Measurements from ENCODE around the gene GPSM1. TPM values are rescaled to one million over a fixed set of nuclear protein-coding genes. Genes with fewer than 3 reads are reported as not detected.
A peak's percentile ranks its signal among the peaks of the same experiment; 100 is the strongest.
"Not testable (repeated sequence)": the region's sequence is repeated elsewhere in the genome, so short reads cannot be mapped to it uniquely, and the experiment has no call there.

GPSM1 gene
- total RNA-seq, 1 experiment from 2014 or later, result 6.6 TPM

DNA sequence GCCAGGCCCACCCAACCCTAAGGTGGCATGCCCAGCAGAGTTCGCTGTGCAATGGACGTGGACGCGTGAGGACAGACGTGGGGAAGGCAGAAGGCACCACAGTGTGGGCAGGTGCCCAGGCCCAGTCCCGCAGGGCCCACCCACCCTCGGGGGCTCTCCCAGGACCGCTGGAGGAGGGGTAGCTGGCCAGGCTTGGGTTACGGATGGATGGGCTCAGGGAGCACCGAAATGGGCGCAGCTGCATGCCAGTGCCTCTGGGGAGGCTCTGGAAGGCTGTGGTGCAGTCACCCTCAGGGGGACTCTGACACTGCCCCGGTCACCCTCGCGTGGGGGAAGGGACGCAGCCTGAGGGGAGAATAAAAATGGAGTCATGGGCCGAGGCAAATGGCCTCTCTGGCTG, 9.6 kb upstream of the GPSM1 start:
- no peak for DNase-seq (ENCODE audit: low read depth)

DNA sequence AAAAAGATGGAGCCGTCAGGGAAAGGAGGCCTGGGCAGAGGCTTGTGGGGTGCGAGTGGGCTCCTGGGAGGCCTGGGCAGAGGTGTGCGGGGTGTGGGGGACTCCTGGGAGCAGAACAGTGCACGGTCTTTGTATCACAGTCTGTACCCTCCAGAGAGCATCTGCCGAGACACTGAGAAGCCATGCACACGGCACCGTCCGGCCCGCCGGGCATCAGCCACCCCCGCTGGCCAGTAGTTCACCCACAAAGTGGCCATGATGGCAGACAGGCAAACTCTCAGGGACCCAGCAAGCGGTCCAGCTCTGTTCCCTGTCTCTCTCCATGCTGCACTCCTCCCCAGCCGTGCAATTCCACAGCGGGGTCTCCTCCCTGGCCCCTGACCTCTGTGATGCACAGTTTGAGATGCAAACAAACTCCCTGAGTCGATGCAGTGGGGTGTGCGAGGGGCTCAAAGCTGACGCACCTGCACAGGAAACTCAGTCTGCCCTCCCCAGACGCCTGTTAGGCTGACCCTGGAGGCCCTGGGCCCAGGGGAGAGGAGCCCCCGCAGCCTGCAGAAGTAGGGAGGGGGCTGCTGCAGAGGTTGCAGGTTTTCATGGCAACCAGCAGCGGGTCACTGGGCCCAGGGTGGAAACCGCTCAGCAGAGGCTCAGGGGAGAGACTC, 9.1 kb upstream of the GPSM1 start:
- DNase-seq (ENCODE audit: low read depth), result no peak

DNA sequence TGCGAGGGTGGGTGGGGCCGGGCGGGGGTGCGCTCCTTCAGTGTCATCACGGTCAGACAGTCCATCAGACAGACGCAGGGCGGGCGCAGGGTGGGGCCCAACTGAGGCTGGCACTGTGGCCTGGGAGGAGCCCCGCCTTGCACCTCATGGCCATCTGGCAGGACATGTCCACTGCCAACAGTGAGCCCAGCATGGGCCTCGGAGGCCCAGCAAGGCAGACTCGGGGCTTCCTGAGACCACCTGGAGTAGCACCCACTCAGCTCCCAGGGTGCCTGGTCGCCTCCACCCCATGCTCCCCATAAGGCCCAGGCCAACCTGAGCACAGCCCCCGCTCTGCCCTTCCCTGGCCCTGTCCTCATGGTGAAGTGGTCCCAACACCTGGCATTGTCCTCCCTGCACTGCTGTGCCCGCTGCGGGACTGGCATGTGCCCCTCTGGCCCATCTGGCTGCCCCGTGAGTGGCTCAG, 8.5 kb upstream of the GPSM1 start:
- no peak for DNase-seq (ENCODE audit: low read depth)

DNA sequence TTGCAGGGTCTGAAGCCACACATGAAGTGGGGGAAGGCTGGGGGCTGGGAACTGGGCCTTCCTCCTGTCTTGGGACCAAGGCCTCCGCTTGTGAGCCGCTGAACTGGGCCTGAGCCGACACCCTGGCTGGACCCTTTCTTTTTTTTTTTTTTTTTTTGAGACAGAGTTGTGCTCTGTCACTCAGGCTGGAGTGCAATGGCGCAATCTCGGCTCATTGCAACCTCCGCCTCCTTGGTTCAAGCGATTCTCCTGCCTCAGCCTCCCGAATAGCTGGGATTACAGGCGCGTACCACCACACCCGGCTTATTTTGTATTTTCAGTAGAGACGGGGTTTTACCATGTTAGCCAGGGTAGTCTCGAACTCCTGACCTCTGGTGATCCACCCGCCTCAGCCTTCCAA, 8.1 kb upstream of the GPSM1 start:
- DNase-seq (ENCODE audit: low read depth), result not testable (repeated sequence)

DNA sequence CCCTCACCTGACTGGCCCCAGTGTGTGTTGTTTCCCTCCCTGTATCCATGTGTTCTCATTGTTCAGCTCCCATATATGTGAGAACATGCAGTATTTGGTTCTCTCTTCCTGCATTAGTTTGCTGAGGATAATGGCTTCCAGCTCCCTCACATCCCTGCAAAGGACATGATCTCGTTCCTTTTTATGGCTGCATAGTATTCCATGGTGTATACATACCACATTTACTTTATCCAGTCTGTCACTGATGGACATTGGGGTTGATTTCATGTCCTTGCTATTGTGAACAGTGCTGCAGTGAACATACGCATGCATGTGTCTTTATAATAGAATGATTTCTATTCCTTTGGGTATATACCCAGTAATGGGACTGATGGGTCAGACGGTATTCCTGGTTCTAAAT, 7.4 kb upstream of the GPSM1 start:
- not testable (repeated sequence) for DNase-seq (ENCODE audit: low read depth)

DNA sequence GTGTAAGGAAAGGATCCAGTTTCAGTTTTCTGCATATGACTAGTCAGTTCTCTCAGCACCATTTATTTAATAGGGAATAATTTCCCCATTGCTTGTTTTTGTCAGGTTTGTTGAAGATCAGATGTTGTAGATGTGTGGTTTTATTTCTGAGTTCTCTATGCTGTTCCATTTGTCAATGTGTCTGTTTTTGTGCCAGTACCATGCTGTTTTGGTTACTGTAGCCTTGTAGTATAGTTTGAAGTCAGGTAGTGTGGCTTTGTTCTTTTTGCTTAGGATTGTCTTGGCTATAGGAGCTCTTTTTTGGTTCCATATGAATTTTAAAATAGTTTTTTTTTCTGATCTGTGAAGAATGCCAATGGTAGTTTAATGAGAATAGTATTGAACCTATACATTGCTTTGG, 6.4 kb upstream of the GPSM1 start:
- not testable (repeated sequence) for DNase-seq (ENCODE audit: low read depth)

DNA sequence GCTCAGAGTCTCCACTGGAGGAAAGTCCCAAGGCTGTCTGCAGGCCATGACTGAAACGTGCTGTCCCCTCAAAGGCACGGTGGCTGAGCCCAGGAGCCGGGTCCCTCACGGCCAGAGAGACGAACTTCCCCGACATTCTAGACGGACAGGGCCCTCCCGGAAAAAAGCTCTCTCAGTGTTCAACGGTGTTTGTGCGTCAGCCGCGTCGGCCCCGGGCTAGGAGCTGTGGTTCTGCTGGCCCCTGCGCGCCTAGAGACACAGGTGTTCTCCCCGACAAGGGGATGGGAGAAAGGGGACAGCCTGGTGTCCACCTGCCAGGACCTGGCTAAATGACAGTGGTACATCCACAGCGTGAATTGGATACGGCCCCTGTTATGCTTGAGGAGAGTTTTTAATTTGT, 5.8 kb upstream of the GPSM1 start:
- DNase-seq (ENCODE audit: low read depth), result no peak

DNA sequence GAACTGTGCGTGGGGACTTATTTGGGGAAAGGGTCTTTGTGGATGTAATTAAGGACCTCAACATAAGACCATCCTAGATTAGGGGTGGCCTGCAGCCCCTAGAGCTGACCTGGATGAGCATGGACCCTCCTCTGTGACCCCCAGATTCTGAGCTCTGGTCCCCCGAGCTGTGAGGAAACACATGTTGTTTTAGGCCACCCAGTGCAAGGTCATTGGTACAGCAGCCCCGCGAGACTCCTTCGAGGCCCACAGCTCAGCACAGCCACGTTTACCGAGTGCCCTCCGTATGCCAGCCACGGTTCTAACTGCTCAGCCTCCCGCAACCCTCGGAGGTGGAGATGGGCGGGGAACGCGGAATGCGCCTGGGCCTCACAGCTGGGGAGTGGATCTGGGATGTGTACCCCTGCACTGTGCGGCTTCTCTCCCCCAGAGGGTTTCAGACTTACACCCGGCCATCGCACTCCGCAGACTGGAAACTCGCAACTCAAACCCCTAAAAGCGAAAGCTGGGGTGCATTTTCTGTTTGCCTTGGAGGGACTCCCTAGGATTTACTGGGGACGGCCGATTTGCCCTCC, 4.5 kb upstream of the GPSM1 start:
- no peak for DNase-seq (ENCODE audit: low read depth)

DNA sequence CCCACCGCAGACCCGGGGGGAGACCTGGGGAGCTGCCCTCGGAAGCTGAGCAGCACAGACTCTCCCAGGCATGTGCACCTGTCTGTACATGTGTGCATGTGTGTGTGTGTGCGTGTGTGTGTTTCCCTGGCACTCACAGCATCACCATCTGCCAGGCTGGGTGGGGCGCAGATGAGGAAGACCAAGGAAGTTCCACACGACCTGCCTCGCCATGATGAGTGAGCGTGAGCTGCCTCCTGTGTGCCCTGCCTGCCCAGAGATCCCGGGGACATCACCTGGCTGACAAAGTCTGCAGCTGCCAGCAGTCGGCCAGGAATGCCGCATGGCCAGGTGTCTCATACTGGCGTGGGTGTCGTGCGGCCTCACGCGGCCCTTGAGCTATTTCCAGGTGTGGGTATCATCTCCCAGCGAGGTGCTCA, 4.0 kb upstream of the GPSM1 start:
- no peak for DNase-seq (ENCODE audit: low read depth)

DNA sequence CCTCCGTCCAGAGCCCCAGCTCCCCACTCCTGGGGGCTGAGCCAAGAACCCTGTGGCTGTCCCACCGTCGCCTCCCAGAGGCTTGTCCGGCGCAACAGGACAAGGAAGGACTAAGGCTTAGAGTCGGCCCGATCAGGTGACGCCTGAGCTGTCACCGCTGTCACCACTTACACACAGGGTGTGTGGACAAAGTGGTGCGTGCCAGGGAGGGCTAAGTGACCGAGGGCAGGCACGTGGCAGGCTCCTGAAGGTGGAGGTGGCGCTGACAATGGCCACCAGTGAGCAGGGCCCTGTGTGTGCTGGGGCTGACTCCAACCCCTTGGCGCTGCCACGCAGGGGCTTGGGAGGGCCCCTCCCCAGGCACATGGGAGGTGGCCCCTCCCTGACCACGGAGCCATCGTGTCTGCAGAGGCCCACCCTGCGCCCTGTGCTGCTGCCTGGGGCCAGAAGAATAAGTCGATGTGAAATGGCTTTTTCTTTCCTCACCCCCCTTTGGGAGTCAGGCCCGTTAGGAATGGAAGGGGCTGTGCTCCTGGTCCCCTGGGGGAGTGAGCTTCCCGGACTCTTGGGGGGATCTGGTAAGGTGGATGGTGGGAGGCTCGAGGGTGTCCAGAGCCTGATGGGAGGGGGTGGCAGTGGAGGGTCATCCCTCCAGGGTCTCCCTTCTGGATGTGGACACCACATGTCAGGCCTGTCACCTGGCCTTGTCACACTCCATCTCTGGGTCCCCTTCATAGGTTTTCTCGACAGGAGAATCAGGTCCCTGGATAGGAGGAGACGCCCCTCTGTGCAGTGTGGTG, 2.6 kb upstream of the GPSM1 start:
- DNase-seq (ENCODE audit: low read depth), result no peak

DNA sequence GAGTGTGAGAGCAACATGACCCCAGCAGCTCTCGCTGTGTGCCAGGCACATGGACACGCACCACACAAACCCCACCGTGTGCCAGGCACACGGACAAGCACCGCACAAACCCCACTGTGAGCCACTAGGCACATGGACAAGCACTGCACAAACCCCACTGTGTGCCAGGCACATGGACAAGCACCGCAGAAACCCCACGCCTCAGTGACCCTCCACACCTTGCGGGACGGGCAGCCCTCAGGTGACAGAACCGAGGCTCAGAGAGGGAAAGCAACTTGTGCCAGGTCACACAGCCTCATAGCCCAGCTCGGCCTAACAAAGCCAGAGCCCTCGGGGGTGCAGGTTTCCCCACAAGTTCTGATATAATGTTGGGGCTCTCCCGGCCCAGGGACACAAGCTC, 2.0 kb upstream of the GPSM1 start:
- DNase-seq (ENCODE audit: low read depth), result no peak

DNA sequence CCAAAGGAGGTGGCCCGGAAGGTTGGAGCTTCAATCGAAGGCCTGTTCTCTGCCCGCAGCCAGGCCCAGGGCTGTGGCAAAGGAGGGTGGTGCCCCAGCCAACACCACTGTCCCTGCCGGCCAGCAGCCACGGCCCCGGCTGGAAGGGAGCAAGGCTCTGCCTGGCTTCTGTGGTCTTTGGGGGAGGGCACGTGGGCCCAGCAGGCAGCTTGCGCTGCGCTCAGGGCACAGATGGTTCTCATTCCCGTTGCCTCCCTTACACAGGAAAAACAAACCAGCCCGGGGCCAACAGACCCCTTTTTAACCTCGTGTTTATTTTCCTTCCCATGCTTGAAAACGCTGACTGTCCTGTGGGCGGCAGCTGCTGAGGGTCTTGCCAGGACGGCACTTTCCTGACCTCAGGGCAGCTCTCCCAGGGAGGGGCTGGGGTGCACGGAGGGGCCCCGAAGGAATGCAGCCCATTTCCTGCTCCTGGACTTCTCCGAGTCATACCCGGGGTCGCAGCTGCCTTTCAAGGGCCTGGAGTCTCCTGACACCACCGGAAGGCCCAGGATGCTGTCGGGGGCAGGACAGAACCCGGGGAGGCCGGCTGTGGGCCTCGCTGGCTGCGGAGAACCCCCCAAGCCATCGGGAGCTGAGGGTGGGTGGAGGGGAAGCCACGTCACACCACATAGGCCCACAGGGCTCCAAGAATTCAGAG, 1.1 kb upstream of the GPSM1 start:
- peak; percentile 86 for DNase-seq (ENCODE audit: low read depth)

DNA sequence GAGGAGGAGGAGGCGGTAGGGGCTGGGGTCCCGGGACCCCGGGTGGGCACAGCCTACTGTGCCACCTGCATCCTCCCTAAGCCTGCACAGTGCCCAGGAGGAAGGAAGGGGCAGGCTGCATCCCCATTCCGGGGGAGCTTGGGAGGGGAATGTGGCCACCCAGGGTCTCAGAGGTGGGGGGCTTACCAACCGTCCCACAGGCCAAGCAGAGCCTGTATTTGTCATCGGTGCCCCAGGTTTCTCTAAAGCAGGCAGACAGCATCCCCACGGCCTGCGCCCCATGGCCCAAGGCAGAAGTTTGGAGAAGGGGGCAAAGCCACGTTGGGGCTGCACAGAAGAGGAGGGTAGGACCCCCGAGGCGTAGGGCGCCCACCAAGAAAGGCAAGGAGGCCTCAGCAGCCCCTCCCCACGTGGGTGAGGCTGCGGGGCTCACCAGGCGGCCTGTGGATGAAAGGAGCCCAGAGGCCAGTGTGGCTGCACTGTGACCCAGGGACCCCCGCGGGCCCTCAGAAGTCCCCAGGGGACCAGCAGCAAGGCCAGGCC, 507 bp upstream of the GPSM1 start:
- no peak for DNase-seq (ENCODE audit: low read depth)

DNA sequence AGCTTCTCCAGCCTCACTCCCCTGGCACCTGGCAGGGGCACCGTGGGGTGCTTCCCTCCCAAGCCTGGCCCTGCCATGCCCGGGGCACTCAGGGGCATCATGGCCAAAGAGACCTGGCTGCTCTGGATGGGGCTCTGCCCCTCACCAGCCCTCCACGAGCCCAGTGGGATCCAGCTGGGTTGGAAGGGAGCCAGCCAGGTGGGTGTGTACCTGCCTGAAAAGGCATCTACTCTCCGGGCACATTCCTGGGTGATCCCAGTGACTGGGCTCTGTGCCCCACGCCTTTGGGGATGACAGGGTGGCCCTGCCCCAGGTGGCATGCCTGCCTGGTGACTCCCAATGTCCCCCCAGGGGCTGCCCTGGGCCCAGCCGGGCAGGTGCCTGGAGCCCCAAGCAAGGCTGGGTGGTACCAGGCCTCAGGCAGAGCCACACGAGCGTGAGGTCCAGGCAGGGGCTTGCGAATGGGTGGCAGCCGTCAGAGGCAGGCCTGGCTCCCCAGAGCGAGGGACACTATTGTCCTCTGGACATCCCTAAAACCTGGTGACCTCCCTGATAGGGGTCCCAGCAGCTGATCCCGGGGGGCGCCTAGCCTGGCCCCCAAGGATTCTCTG, 777 bp downstream of the GPSM1 start:
- no peak for DNase-seq (ENCODE audit: low read depth)

DNA sequence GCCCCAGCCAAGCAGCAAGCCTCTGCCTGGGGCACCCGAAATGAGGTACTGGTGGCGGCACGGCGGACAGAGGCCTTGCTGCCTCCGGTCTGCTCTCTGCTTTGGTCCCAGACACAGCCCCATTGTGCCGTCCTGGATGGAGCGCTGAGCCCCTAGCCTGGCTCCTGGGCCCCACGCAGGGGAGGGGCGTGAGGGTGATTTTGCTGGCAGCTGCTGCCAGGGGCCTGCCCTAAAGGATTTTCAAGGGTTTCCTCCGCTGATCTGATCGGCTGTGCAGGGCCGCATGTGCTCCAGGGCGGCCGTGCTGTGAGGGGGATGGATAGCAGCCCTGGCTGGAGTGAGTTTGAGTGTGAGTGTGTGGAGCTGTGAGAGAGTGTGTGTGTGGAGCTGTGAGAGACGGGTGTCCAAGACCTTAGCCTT, 1.3 kb downstream of the GPSM1 start:
- no peak for DNase-seq (ENCODE audit: low read depth)

DNA sequence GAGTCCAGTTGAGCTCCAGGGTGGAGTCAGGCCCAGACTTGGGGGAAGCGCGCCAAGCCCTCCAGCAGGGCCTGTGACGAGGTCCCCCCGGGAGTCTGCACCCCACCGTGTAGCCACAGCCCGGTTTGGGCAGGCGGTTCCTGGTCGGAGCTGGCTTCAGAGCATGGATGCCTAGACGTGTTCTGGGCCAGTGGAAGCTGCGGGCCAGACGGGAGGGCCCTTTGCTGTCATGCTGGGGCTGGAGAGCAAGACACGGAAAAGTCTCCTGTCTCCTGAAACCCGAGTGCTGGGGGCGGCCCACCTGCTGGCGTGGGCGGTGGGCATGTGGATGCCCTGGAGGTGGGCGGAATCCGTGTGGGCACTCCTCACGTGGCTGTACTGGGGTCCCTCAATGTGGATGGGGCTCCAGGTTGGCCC, 1.9 kb downstream of the GPSM1 start:
- DNase-seq (ENCODE audit: low read depth), result no peak

DNA sequence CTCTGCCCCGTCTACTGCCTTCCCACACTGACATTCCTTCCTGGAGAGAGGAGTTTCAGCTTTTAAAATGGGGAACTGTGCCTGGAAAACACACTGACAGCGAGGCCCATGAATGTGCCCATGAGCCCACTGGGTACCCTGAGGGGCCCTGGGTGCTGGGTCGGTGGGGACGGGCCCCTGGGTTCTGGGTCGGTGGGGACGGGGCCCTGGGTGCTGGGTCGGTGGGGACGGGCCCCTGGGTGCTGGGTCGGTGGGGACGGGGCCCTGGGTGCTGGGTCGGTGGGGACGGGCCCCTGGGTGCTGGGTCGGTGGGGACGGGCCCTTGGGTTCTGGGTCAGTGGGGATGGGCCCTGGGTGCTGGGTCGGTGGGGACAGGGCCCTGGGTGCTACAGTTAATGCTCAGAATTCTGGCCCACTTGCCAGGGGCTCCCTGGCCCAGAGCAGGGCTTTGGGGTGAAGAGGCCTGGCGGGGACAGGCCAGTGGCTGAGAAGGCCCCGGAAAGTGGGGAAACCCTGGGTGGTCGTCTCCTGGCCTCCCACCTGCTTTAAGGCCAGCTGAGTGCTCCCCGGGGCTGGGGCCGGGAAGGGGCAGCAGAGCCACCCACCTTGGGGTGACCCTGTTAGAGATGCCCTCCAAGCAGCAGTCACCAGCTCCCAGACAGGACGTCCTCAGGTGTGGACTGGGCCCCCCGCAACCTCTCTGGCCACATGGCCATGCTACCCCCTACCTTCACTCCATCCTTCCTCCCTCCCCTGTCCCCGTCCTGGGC, 2.5 kb downstream of the GPSM1 start:
- no peak for DNase-seq (ENCODE audit: low read depth)

DNA sequence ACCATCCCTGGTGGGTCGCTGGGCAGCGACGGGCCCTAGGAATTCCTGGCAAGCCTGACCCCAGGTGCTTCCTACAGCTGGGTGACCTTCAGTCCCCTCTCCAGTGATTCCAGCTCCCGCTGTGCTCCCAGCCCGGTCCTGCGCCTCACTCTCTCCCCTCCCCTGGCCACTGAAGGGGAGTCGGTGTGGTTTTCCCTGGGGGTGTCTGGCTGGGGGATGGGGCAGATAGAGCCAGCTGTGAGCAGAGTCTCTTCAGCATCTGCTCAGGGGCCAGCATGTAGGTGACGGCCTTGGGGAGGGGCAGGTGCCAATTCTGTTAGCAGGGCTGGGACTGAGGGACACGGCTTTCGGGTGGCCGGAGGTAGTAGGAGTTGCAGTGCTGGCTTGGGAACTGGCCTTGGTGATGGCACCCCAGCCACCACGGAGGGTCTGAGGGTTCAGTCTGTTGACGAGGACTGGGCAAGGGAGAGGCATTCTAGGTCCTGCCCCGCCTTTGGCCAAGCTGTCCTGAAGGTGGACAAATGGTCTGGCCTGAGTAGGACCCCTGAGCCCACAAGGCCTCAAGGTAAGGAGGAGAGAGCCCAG, 3.2 kb downstream of the GPSM1 start:
- no peak for DNase-seq (ENCODE audit: low read depth)

DNA sequence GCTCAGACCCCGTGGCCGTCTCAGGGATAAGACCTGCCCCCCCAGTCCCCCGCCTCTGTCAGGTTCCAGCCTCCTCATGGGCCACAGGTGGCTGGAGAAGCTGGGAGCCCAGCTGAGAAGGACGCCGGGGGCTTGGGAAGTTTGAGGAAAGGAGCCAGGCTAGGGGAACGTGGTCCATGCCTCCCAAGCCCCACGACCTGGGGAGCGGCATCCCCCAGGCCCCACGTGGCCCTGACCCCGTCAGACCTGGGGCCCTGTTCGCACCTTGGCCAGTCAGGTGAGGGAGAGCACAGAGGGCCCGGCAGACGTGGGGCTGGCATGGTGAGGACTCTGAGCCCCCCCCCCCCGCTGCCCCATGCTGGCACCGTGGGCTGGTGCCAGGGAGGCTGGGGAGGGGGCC, 3.7 kb downstream of the GPSM1 start:
- no peak for DNase-seq (ENCODE audit: low read depth)

Measured in RPMI7951 (cell line).